NK-92 treated with Interleukin-12 subunit alpha and Interleukin-12 subunit beta, amount 100 ng/mL, for 24 hours (cell line): ENCODE measurements around the gene MTURN.
"Not testable (repeated sequence)": the region's sequence is repeated elsewhere in the genome, so short reads cannot be mapped to it uniquely, and the experiment has no call there.

Experiments used
- DNase-seq: peaks from one replicate; lab custom pipeline; 2025; lab: John Stamatoyannopoulos, UW

The MTURN gene

GRCh38 chr7:30134611-30135300 lies at the start of gene MTURN:
TSS of gene MTURN (plus strand) at chr7:30134986. CDS start at chr7:30135137, 151 bp downstream.
- peak; percentile 72 for DNase-seq

GRCh38 chr7:30086529-30086928 lies 48.3 kb upstream of the MTURN start:
- no peak for DNase-seq

GRCh38 chr7:30087371-30087770 lies 47.4 kb upstream of the MTURN start:
- no peak for DNase-seq

GRCh38 chr7:30088362-30088761 lies 46.4 kb upstream of the MTURN start:
- DNase-seq: no peak

- DNase-seq: no peak
Measured at GRCh38 chr7:30090111-30090510, 44.7 kb upstream of the MTURN start.

- DNase-seq: no peak
Measured at GRCh38 chr7:30091491-30091912, 43.3 kb upstream of the MTURN start.

- DNase-seq: no peak
Measured at GRCh38 chr7:30091987-30092386, 42.8 kb upstream of the MTURN start.

GRCh38 chr7:30093420-30093952 lies 41.3 kb upstream of the MTURN start:
- peak; percentile 23 for DNase-seq

- not testable (repeated sequence) for DNase-seq
Measured at GRCh38 chr7:30098599-30098998, 36.2 kb upstream of the MTURN start.

- no peak for DNase-seq
Measured at GRCh38 chr7:30102281-30102680, 32.5 kb upstream of the MTURN start.

GRCh38 chr7:30104157-30104556 lies 30.6 kb upstream of the MTURN start:
- no peak for DNase-seq

GRCh38 chr7:30112103-30112713 lies 22.6 kb upstream of the MTURN start:
- no peak for DNase-seq

GRCh38 chr7:30113144-30113543 lies 21.6 kb upstream of the MTURN start:
- no peak for DNase-seq

GRCh38 chr7:30114536-30115238 lies 20.1 kb upstream of the MTURN start:
- DNase-seq: no peak

- DNase-seq: no peak
Measured at GRCh38 chr7:30115709-30116297, 19.0 kb upstream of the MTURN start.

GRCh38 chr7:30116771-30117170 lies 18.0 kb upstream of the MTURN start:
- DNase-seq: no peak

- no peak for DNase-seq
Measured at GRCh38 chr7:30117896-30118295, 16.9 kb upstream of the MTURN start.

GRCh38 chr7:30119890-30120577 lies 14.8 kb upstream of the MTURN start:
- DNase-seq: no peak

GRCh38 chr7:30133736-30134610 lies 813 bp upstream of the MTURN start:
- DNase-seq: no peak

GRCh38 chr7:30135301-30136116 lies 723 bp downstream of the MTURN start:
- DNase-seq: no peak
